DLD1 (cell line): ENCODE measurements around the gene XRN2.

Experiments used
- in situ Hi-C: cut with HindIII; loops from 2 replicates; pipeline ENCODE4 v1.10.0; 2017; ENCODE audit warnings: low sequenced_read_pairs

XRN2 gene

DNA sequence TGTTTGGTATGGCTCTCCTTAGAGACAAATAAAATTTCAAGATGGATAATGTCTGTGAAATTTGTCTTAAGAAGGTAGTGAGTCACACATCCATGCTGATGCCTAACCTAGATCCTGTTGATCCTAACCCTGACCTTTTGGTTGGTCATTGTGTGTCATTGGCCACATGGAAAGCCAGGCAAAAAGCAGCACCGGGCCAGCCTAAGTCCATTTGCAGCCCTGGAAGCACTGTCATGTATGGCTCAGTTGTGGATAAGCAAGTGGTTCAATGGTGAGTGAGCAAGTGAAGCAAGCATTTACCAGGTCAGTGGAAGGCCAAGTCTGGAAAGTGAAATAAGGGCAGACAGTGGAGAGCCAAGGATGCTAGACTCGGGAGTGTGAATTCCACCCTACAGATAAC lies 12.1 kb upstream of the XRN2 start:
- in situ Hi-C loops: no loop called here

DNA sequence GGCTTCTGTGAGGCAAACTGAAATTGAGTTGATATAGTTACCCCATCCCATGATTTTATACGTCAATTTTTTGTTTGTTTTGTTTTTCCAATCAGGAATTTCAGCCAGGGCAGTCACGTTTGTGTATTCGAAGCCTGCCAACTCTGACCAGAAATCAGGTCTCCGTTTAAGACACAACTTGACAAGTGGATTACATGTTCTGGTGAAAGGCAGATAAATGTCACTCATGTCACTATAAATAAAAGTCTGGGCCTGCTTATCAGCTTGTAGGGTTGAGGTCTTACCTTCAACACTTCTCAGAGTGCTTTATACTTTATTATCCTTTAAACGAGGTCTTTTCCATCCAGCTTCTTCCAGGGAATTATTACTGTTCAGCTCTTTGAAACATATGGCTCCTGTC lies 8.4 kb upstream of the XRN2 start:
- in situ Hi-C loops: no loop called here

DNA sequence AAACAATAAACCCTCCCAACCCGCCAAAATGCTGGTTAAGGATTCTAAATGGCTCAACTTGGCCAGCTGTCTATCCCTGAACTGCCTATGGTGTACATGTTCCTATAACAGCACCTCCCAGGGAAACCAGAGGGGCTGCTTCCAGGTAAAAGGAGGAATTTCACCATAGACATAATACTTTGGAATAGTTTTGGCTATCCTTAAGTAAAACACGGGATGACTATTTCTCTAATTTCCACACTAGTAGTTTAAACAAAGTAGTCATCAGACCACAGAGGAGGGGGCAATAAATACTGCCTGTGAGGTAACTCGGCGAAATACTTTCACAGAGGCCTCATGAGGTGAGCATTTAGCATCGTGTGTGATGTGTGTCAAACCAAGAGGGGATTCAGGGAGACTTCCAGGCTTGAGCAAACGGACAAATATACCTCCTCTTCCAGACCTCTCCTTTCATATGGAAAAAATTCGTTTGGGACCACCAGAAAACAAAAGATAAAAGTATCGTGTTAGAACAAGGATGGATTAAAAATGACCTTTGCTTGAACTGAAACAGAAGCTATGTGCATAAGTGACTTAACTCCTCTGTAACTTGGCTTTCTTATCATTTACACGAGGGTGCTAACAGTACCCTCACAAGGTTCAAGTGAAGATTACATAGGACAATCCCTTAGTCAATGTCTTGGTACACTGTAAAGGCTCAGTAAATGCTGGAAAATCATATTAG lies 1.0 kb upstream of the XRN2 start:
- in situ Hi-C loops: no loop called here

DNA sequence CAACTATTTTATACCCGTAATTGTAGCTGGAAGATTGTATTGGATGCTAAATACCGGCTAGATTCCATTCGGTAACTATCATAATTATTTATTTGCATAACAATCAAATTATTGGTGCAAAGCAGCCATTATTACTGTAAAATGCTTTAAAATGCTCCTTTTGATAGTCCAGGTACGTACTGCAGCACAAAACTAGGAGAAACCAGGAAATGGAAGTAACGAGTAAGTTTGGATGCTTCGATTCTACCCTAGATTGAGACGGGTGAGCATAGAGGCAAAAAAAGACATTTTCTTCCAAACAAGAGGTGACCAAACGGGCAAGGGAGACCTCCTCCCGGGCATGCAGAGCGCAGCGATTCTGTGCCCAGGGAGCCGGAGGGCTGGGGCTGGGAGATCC lies 469 bp upstream of the XRN2 start:
- in situ Hi-C loops: no loop called here

DNA sequence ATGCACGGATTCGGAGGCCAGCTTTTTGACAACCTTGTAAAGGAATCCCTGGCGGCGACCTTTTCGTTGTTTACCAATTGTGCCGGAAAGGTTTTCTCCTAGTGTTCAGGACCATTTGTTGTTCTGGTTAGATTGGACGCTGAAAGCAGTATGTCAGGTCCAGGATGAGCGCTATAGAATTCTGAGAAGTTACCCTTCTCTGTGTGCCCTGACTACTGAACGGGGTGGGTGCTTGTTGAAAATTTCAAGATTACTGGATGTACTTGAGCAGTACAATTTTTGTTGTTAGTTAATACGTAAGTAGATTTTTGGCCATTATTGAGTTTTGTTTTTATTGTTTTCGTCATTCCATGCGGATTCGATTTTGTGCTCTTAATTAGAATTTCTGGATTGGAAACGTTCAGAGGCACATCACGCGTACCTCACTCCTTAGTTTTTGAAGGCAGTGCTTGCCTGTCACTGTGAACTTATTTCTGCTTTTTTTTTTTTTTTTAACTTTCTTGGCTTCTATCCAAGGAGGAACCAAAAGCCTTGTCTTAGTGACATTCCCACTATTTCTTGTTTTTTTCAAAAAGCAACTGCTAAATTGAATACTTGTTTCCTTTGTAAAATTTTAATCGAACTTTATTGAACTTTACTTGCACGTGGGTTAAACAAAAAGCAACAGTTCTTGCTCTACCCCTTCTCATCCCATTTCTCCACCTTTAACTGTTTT lies 898 bp downstream of the XRN2 start:
- in situ Hi-C loops: no loop called here

DNA sequence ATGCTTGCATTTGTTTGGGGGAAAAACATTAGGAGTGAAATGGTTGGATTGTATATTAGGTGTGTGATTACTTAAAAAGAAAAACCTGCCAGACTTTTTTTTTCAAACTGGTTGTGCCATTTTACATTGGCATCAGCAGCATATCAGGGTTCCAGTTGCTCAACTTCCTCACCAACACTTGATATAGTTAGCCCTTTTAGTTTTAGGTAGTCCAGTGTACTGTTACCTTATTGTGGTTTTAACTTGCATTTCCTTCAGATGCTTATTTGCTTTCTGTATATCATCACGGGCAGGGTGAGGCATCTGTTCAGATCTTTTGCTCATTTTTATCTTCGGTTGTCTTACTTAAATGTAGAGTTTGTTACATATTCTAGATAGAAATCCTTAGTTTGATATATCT lies 5.2 kb downstream of the XRN2 start:
- in situ Hi-C loops: no loop called here

DNA sequence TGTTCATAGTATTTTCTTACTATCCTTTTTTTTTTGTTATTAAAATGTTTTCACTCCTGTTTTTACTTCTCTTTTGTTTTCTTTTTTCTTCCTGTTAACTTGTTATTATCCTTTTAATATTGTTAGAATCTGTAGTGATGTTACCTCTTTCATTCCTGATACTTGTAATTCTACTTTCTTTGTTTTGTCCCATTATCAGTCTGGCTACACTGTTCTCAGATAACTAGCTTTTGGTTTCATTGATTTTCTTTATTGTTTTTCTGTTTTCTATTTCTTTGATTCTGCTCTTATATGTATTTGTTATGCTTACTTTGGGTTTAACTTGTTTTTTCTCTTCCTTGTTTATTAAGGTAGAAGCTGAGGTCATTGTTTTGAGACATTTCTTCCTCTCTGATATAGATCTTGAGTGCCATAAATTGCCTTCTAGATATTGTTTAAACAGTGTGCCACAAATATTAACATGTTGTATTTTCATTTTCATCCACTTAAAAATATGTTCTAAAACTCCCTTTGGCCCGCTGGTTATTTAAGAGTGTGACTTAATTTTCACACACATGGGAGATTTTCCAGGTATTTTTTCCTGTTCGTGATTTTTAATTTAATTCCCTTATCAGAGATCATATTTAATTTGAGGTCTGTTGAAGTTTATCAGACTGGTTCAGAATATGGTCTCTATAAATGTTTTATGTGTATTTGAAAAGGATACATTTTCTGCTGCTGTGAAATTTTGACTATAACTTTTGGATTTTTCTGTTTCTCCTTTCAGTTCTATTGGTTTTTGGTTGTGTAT lies 6.7 kb downstream of the XRN2 start:
- in situ Hi-C loops: no loop called here

DNA sequence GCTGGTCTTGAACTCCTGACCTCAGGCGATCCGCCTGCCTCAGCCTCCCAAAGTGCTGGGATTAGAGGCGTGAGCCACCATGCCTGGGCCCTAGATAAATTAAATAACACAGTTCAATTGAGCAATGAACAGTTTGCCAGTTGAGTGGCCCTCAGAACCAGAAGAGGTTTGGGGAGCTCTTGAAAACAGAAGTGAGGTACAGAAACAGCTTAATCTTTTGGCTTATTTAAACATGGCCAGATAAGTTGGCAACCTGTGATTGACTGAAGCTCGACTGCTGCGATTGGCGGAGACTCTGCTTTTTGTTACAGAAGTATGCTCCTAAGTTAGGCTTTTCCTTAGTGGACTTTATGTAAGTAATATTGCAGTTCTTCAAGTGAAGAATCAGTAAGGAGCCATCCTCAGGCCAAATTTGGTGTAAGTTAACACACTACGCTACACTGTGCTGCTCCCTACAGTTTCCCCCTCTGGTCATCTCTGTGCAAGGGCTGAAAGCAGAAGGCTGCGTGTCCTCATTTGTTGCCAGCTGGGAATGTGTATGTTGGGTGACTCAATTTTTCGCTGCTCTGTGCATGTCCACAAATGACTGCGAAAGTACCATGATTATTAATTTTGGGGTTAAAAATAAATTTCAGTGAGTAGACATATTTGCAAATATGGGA lies 9.8 kb downstream of the XRN2 start:
- in situ Hi-C loops: no loop called here

DNA sequence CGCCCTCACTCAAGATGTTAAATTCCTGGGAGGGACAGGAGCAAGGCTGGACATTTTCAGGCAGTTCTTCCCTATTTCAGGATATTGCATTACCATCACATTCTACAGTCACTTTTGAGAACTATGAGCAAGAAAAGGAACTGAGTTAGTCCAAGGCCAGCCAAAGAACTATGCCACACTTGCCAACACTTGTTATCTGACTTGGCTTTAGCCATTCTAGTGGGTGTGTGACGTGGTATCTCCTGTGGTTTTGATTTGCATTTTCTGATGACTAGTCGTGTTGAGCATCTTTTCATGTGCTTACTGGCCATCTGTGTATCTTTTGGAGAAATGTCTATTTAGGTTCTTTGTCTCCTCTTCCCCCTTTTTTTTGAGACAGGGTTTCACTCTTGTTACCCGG lies 12.0 kb downstream of the XRN2 start:
- in situ Hi-C loops: no loop called here

DNA sequence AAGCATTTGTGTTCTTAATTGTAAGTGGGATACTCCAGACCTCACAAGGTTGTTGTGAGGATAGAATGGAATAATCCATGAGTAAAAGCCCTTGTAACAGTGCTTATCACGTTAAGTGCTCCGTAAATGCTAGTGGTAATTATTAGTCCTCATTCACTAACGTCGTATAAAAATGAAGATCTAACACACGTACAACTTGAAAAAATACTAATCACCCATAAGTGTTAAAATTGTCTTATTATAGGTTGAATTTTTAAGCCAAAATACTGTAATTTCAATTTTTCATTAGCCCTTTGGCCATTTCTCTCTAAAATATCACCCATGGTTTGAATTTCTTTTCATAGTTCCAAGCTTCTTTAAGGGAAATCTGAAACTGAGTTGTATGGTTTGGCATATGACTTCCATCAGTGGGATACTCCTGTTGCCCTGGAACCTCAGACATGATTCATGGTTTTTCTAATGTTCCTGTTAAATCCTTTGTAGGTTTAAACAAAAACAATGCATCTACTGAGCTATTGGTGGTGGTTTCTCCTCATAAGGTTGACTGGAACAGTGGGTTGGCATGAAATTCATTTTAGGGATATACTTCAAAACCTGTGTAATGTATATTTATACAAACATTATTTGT lies 19.1 kb downstream of the XRN2 start:
- in situ Hi-C loops: no loop called here

DNA sequence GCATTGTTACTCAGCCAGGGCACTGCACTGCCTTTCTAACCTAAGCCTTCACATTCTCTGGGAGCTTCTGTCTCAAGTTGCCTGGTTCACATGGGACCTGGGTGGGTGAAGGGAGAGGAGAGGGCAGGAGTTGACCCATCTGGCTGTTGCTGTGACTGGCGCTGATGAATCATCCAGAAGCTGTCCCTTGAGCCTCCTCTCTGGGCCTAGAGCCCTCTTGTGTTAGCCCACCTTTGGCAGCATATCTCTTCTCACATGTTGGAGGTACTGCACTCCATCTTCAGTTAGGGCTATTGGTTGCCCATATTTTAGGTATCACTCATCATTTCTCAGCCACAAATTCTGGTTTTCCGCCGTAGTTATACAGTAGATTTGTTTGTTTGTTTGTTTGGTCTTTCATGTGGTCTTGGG lies 19.8 kb downstream of the XRN2 start:
- in situ Hi-C loops: no loop called here

DNA sequence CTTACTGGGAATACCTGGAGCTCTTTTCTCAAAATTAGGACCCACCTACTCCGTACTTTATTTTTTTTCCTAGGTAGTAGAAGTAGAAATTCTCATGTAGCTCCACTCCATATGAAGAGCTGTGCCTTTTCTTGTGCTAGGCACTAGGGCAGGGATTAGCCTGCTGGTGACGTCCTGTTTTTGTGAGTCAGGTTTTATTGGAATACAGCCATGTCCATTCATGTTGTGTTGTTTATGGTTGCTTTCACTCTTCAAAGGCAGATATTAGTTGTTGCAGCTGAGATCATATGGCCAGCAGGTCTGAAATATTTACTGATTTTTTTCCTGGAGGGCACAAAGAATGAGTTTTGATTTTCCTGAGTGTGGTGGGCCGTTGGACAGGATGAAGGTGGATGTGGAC lies 20.5 kb downstream of the XRN2 start:
- in situ Hi-C loops: no loop called here

DNA sequence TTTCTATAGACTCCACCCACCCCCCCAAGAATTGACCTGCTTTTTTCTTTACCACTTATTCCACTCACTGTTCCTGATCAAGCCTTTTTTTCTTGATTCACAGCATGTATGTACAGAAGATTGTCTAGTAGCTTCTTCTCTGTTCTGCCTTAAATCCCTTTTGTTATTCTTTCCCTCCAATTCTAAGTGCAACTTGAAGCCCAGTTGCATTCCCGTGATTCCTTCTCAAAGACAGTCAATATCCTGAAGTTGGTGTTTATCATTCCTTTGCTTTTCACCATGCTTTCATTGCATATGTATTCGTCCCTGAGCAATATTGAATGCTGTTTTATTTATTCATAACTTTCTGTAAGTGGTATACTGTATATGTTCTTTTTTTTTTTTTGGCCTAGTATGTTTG lies 21.0 kb downstream of the XRN2 start:
- in situ Hi-C loops: no loop called here

DNA sequence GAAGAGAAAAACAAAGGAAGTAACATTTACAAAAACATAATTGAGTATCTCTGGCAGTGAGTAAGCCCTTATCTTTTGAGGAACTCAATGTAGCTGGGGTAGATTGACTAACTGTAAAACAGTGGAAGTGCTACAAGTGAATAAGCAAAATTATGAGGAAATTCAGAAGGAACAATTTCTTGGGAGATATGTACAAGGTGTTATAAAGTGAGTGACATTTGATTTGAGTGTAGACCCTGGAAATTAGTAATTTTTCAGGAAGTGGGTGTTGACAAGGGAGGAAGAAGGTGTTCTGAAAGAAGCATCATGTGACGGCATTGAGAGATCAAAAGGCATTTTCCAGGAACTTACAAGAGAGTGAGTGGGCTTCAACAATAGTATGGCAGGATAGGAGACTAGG lies 22.2 kb downstream of the XRN2 start:
- in situ Hi-C loops: no loop called here

DNA sequence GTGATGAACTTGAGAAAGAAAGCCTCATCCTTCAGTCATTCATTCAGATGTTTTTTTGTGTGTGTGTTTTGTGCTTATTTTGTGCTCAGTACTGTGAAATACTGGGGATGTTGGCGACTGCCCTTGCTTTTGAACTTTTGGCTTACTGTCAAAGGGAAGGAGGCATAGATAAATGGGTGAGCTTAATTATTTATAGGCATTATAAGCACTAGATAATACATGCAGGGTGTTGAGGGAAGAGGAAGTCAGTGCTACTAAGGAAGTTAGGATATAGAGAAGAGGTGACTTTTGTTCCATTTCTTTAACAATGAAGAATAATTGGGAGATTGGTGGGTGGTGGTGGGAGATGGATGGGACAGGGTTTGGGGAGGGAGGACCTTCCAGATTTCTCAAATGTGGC lies 23.6 kb downstream of the XRN2 start:
- in situ Hi-C loops: no loop called here

DNA sequence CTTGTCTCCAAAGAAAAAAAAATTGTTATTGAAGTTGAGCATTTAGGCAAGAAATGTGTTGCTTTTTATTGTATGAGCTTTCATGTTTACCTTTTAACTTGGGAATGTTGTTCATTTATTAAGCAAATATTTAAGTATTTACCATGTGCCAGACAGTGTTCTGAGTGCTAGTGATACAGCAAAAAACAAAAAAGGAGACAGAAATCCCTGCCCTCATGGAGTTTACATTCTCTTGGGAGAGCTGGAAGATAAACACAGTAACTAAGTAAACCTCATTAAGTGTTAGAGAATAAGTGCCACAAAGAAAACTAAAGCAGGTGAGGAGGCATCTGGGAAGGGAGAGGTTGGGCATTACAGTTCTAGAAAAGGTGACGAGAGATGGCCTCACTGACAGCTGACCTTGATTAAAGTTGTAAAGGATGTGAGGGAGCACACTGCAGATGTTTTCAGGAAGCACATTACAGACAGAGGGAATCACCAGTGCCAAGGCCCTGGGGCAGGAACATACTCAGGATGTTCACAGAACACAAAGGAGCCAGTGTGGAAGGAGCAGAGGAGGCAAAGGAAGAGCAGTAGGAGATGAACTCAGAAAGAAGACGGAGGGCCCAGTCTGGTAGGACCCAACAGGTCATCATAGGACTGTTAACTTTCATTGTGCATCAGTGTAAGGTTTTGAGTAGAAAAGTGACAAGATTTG lies 33.5 kb downstream of the XRN2 start:
- in situ Hi-C loops: no loop called here

DNA sequence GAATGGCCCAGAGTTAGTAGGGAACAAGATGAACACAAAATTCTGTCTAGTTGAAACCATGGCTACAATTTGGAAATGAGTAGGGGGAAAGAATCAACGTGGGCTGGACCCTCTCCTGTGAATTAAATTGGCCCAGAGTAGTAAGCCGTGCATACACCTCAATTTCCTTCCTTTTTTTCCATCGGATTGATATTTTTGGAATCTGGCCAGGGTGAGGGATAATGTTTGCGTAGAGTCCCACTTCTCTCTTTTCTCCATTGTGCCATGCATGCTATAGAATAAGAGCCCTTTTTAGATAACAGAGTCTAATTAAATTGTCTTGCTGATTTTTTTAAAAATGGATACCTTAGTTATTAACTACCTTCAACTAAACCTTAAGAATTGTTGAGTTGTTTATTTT lies 35.2 kb downstream of the XRN2 start:
- in situ Hi-C loops: no loop called here

DNA sequence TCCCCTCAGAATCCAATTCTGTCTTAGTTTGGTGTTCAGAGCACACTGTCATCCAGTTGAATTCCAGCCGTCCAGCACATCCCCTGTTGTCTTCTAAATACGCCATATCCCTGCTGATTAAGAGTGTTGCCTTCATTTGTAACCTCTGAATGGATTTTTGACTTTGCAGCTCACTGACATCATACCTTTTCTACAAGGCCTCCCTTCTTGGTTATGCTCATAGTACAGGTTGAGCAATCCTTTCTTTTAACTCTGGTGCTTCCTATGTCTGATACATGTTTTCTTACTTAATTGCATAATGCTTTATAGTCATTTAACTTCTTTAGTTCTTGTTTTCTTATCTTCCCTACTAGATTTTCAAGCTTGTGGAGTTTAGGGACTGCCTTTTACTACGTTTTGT lies 36.4 kb downstream of the XRN2 start:
- in situ Hi-C loops: no loop called here

DNA sequence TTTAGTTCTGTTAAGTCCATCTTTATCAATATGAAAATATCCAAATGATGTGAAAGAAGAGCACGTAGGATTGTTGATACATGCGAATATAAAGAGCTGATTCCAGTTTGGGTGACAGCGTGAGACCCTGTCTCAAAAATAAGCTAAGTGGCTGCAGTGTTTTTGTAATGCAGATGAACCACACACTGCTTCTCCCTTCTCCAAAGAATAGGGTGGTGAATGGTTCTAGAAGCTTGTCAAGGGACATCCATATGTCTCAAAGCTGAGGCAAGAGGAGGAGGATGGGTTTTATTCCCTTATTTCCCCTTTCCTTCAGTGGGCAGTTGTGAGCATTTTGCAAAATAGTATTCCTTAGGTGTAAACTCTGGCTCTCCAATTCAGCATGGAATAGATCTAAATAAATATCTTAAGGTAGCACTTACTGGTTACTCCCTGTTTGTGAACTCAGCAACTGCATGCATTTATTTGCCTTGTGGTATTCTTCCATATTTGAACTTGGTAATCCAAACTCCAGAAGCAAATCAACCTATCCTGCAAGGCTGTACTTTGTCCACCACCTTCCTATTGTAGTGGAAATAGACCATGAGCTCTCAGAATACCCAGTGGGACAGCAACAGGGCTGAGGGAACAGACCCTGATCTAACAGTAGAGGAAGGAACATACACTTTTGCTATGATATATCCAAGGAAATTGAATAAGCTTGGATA lies 38.0 kb downstream of the XRN2 start:
- in situ Hi-C loops: no loop called here
